IPS-15b (cell line): Measurements from ENCODE around the gene SLC47A2.
"Not testable (repeated sequence)": the region's sequence is repeated elsewhere in the genome, so short reads cannot be mapped to it uniquely, and the experiment has no call there.

Experiments used
- H3K27me3 ChIP-seq: one replicate; pipeline ENCODE4 v1.6.1; 2013; ENCODE audit warnings: low read length; ENCODE audit not compliant: control insufficient read depth, insufficient read depth
- H3K36me3 ChIP-seq: one replicate; pipeline ENCODE4 v1.6.1; 2013; ENCODE audit warnings: low read length; ENCODE audit not compliant: control insufficient read depth, insufficient read depth
- H3K4me1 ChIP-seq: one replicate; pipeline ENCODE4 v1.6.1; 2013; ENCODE audit warnings: mild to moderate bottlenecking, low read length; ENCODE audit not compliant: control insufficient read depth, insufficient read depth
- H3K4me3 ChIP-seq: one replicate; pipeline ENCODE4 v1.5.1; 2013; ENCODE audit warnings: low read depth, low read length
- H3K9ac ChIP-seq: one replicate; pipeline ENCODE4 v1.6.1; 2013; ENCODE audit warnings: low read depth, mild to moderate bottlenecking, low read length
- H3K9me3 ChIP-seq: one replicate; pipeline ENCODE4 v1.6.1; 2013; ENCODE audit warnings: mild to moderate bottlenecking, low read length; ENCODE audit not compliant: control insufficient read depth, insufficient read depth

The SLC47A2 gene

DNA sequence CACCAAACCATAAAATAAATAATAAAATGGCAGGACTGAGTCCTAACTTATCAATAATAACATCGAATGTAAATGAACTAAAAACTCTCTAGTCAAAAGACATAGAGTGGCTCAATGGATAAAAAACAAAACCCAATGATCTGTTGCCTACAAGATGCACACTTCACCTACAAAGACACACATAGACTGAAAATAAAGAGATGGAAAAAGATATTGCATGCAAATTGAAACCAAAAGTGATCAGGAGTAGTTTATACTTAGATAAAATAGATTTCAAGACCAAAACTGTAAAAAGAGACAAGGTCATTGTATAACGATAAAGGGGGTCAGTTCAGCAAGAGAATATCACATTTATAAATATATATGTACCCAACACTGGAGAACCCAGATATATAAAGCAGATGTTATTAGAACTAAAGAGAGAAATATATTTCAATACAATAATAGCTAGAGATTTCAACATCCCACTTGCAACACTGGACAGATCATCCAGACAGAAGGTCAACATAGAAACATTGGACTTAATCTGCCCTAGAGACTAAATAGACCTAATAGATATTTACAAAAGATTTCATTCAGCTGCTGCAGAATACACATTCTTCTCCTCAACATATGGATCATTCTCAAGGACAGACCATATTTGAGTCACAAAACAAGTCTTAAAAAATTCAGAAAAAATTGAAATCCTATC, 29.8 kb downstream of the SLC47A2 start:
- Histone ChIP-seq H3K9me3 (no peaks in the 10 kb centered on the region), H3K36me3 (no peaks in the 10 kb centered on the region), H3K4me3 (no peak overlapping the region), H3K9ac (no peak overlapping the region), H3K4me1 (no peaks in the 10 kb centered on the region), H3K27me3 (no peaks in the 10 kb centered on the region)

DNA sequence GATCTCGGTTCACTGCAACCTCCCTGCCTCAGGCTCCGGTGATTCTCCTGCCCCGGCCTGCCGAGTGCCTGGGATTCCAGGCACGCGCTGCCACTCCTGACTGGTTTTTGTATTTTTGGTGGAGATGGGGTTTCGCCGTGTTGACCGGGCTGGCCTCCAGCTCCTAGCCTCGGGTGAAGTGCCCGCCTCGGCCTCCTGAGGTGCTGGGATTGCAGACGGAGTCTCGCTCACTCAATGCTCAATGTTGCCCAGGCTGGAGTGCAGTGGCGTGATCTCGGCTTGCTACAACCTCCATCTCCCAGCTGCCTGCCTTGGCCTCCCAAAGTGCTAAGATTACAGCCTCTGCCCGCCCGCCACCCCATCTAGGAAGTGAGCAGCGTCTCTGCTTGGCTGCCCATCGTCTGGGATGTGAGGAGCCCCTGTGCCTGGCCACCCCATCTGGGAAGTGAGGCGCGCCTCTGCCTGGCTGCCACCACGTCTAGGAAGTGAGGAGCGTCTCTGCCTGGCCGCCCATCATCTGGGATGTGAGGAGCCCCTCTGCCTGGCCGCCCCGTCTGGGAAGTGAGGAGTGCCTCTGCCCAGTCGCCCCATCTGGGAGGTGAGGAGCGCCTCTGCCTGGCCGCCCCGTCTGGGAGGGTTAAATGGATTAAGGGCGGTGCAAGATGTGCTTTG, 31.3 kb downstream of the SLC47A2 start:
- not testable (repeated sequence) for H3K4me1 ChIP-seq, H3K9me3 ChIP-seq, H3K36me3 ChIP-seq, H3K27me3 ChIP-seq, H3K4me3 ChIP-seq, H3K9ac ChIP-seq

DNA sequence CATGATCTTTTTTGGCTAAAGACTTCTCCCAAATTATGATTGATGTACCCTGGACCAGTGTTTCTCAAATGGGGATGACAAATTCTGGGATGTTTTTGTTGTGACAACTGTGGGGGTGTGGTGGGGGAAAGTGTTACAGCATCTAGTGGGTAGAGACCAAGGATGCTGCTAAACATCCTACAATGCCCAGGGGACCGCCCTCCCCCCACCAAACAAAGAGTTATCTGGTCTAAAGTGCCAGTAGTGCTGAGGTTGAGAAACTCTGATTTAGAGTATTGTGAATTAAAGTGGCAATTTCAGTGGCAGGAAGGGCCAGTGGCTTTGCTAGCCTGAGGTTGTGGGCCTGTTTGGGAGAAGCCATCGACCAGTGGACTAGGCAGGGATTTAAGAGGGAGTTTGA, 33.3 kb downstream of the SLC47A2 start:
- H3K4me3 ChIP-seq: no peak overlapping the region
- no peak overlapping the region for H3K9ac ChIP-seq
- H3K4me1 ChIP-seq: no peaks in the 10 kb centered on the region
- peaks cover 12% of the 10 kb centered on the region for H3K36me3 ChIP-seq
- peaks cover 17% of the 10 kb centered on the region for H3K9me3 ChIP-seq
- no peaks in the 10 kb centered on the region for H3K27me3 ChIP-seq

DNA sequence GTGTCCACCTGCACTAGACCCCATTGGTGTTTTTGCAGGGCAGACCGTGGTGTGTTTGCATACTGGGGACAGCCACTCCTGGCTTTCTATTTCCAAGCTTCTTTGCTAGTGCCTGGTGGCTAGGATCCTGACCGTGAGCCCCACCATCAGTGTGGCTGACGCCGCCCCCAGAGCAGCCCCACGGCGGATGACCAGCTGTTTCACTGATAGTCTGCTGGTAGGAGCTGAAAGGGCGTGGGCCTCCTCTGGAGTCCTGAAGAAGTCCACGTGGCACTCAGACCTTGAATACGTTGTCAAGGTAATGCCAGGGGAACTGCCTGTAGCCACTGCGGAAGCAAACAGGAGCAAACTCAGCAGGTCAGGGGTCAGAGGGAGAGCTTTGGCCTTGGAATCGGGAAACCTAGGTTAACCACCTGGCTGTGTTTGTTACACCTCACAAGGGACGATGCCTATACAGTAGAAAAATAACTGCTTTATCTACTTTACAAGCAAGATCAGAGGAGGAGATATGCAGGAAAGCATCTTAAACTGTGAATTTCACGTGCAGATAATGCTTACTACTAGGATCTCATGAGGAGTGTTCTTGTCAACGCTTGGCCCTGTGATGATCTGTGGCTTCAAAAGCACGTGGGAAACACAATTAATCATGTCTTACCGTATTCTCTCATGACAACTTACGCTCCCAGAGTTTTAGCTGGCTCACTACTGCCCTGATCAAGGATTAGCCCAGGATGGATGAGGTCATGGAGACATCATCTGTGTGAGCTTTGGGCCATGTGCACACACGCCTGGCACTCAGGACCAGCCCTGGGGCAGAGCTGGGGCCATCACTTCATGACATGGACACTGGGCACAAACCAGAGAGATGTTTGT, 37.6 kb downstream of the SLC47A2 start:
- Histone ChIP-seq H3K27me3 (no peaks in the 10 kb centered on the region), H3K4me1 (no peaks in the 10 kb centered on the region), H3K9ac (no peak overlapping the region), H3K4me3 (no peak overlapping the region), H3K9me3 (peaks cover 36% of the 10 kb centered on the region), H3K36me3 (peaks cover 32% of the 10 kb centered on the region)

DNA sequence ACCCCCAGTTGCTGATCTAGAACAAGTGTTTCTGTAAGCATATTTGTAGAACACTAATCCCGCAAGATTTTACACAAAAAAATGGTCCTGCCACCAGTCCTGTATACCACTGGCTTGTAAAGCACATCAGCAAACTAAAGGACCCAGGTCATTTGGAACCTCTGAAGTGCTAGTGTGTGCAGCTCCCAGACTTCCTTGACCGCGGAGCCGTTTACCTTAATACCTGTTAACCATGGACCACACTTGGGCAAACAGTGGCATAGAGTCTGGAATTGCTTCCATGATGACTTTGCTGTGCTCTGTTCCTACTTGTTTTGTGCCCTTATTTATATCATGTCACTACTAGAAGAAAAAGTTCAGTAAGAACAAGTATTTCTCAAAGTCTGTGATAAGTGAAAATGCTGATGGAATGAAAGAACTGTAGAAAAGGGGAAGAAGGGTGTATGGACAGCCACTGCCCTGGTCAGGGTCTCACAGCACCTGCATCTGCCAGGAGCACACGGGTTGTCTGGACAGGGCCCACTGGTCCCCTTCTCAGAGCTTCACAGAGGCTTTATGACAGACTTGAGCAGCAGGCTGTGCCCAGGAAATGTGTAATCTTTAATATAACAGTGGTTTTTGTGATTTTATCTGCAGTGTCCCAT, 38.5 kb downstream of the SLC47A2 start:
- Histone ChIP-seq H3K9me3 (peaks cover 36% of the 10 kb centered on the region), H3K27me3 (no peaks in the 10 kb centered on the region), H3K4me3 (no peak overlapping the region), H3K4me1 (no peaks in the 10 kb centered on the region), H3K36me3 (peaks cover 32% of the 10 kb centered on the region), H3K9ac (no peak overlapping the region)

DNA sequence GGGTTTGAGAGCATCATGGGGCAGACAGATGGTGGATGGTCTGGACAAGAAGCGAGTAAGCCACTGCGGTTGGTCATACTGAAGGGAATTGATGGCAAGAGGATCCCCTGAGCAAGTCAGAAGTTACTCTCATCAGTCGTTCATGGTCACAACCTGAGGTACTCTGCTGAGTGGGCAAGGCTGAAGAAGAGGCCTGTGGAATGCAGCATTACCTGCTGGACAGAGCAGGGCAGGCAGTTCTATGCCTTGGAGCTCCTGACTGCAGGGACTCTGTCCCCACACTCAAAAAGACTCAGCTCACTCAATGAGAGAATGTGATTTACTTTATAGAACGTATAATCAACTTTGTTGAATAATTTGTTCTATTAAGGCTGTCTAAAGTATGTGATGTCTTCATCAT, 39.5 kb downstream of the SLC47A2 start:
- Histone ChIP-seq H3K4me3 (no peak overlapping the region), H3K9ac (no peak overlapping the region), H3K9me3 (peaks cover 36% of the 10 kb centered on the region), H3K36me3 (peaks cover 38% of the 10 kb centered on the region), H3K4me1 (no peaks in the 10 kb centered on the region), H3K27me3 (no peaks in the 10 kb centered on the region)

DNA sequence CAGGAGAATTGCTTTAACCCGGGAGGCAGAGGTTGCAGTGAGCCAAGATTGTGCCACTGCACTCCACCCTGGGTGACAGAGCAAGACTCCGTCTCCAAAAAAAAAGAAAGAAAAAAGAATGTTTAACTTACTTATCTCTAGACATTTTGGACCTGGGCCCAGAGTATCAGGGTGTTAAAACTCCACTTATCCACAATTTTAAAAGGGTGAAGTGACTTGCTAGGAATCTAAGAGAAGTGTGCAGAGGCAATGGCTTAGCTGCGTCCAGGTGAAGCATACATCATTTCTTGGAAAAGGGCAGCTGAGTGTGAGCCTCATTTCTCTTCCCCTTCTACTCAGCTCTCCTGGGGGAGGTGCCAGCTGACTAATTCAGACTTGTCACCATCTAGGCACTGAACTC, 42.8 kb downstream of the SLC47A2 start:
- Histone ChIP-seq H3K27me3 (no peaks in the 10 kb centered on the region), H3K9me3 (peaks cover 24% of the 10 kb centered on the region), H3K36me3 (peaks cover 43% of the 10 kb centered on the region), H3K9ac (no peak overlapping the region), H3K4me1 (no peaks in the 10 kb centered on the region), H3K4me3 (no peak overlapping the region)

DNA sequence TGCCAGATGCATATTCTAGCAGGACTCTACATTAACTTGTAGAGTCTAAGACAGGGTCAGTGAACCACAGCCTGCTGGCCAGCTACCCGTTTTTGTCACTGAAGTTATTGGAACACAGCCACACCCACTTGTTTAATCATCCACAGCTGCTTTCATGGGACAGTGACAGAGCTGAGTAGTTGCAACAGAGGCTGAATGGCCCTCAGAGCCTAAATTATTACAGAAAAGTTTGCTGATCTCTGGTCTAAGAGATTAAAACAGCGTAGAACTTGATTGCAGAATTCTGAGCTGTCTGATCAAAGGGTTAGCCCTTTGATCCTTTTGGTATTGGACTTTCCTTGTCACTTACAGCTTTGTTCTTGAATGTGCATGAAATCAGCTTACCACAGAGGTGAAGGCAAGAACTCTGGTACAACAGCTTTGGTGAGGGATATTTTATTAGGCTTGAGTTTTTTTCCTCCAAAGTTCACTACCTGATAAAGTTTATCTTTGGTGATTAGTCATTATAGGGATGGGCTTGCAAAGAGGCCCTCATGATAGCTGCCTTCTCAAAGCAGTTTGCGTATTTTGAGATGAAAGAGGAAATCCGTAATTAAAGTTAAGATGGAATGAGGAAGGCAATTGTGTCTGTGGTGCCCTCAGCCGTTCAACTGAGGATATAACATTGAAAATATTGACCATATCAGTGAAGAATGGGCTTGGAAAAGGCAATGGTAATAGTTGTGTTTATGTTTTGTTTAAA, 44.2 kb downstream of the SLC47A2 start:
- no peak overlapping the region for H3K4me3 ChIP-seq
- H3K9ac ChIP-seq: no peak overlapping the region
- peaks cover 33% of the 10 kb centered on the region for H3K36me3 ChIP-seq
- no peaks in the 10 kb centered on the region for H3K4me1 ChIP-seq
- no peaks in the 10 kb centered on the region for H3K27me3 ChIP-seq
- H3K9me3 ChIP-seq: peaks cover 12% of the 10 kb centered on the region

DNA sequence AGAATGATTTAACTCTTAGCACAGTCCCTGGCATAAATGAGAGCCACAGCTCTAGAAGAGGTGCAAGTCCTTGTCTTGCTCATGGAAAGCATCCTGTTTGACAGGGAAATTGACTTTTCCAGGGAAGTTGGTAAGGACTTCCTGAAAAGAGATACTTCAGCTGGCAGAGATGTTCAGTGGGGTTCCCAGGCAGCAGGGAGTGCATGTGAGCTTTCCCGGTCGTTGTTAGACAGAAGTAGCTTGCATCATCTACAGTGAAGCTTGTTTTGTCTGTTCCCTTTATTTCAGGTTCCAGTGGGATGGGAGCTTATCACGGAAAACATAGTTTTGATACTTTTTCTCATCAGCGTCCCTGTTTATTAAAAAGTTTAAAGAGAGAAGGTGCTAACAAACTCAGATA, 45.0 kb downstream of the SLC47A2 start:
- peaks cover 28% of the 10 kb centered on the region for H3K36me3 ChIP-seq

DNA sequence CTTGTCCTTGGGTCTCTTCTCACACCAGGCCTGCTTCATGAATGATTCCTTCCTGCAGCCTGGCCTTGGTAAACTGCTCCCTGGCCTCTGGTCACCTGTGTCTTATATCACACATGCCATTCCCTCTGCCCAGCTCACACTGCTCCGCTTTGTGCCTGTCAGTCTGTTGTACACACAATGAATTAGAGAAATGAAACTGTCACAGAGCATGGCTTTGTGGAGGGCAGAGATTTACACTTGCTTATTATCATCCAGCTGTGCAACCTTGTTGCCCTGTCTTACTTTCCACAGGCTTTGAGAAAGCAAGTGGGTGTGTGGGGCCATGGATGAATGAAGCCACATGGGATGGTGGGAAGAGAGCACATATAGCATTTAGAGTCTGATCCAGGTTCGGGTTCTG, 45.5 kb downstream of the SLC47A2 start:
- H3K4me3 ChIP-seq: no peak overlapping the region

More for the DNA sequence above, 45.0 kb downstream of the SLC47A2 start:
- no peaks in the 10 kb centered on the region for H3K4me1 ChIP-seq
- peaks cover 4% of the 10 kb centered on the region for H3K9me3 ChIP-seq
- no peak overlapping the region for H3K4me3 ChIP-seq
- no peak overlapping the region for H3K9ac ChIP-seq
- H3K27me3 ChIP-seq: no peaks in the 10 kb centered on the region

DNA sequence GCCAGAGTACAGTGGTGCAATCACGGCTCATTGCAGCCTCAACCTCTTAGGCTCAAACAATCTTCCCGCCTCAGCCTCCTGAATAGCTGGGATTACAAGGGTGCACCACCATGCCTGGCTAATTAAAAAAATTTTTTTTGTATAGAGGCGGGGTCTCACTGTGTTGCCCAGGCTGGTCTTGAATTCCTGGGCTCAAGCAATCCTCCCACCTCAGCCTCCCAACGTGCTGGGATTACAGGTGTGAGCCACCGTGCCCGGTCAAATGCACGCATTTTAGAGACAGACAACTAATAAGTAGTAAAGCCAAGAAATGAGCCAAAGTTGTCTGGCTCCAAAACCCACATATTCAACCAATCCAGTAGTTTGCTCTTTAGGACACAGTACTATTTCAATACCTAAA, 46.7 kb downstream of the SLC47A2 start:
- not testable (repeated sequence) for H3K4me1 ChIP-seq

More for the DNA sequence above, 45.5 kb downstream of the SLC47A2 start:
- Histone ChIP-seq H3K4me1 (no peaks in the 10 kb centered on the region), H3K9ac (no peak overlapping the region), H3K27me3 (no peaks in the 10 kb centered on the region), H3K36me3 (peaks cover 25% of the 10 kb centered on the region), H3K9me3 (peaks cover 3% of the 10 kb centered on the region)

More for the DNA sequence above, 46.7 kb downstream of the SLC47A2 start:
- not testable (repeated sequence) for H3K9ac ChIP-seq, H3K9me3 ChIP-seq, H3K27me3 ChIP-seq, H3K4me3 ChIP-seq
- peaks cover 24% of the 10 kb centered on the region for H3K36me3 ChIP-seq
